HEK293 (cell line): Measurements from ENCODE around the gene SLC66A1.

Experiments
- CTCF ChIA-PET: fragments of 350-600 bp; formaldehyde crosslinking; extraction: SDS; loops from one replicate; lab custom pipeline; 2021; ENCODE audit warnings: antibody characterized with exemption; lab: Yijun Ruan, JAX
- POLR2A ChIA-PET: fragments of 300-600 bp; formaldehyde crosslinking; extraction: SDS; loops from one replicate; lab custom pipeline; 2020; ENCODE audit warnings: antibody characterized with exemption, inconsistent platforms; lab: Yijun Ruan, JAX
- H3K27ac ChIP-seq: fragments of 200-500 bp; sonication (Bioruptor generic); 2 replicates; pipeline ENCODE4 v1.5.1; 2014; ENCODE audit warnings: low read depth, low read length, control low read depth, inconsistent platforms; ENCODE audit errors: extremely low read depth
- H3K36me3 ChIP-seq, 2 experiments: fragments of 200-500 bp in 1 of 2; sonication (Bioruptor generic) in 1 of 2; 1 replicate in 1 of 2; 2 replicates in 1 of 2; pipeline ENCODE4 v1.5.1; 2014 to 2017; ENCODE audit warnings: inconsistent platforms in 2 of 2, low read length in 2 of 2; ENCODE audit not compliant: control insufficient read depth in 2 of 2, insufficient read depth in 1 of 2
- H3K4me1 ChIP-seq: fragments of 200-500 bp; sonication (Bioruptor generic); 2 replicates; pipeline ENCODE4 v1.5.1; 2014; ENCODE audit warnings: mild to moderate bottlenecking, low read length, inconsistent platforms; ENCODE audit not compliant: control insufficient read depth, insufficient read depth
- H3K4me3 ChIP-seq: 2 replicates; pipeline ENCODE4 v1.5.1; 2011; ENCODE audit warnings: low read depth, mild to moderate bottlenecking, control low read depth, low read length, moderate library complexity
- H3K9me3 ChIP-seq: fragments of 200-500 bp; sonication (Bioruptor generic); 2 replicates; pipeline ENCODE4 v1.5.1; 2014; ENCODE audit warnings: low read depth, low read length, inconsistent platforms; ENCODE audit not compliant: control insufficient read depth, insufficient read depth
- EGR2 ChIP-seq: fragments of 450-650 bp; formaldehyde crosslinking; IDR thresholded peaks from 2 replicates; pipeline ENCODE4 v1.5.1; 2016; ENCODE audit warnings: low read depth, missing biosample characterization, missing genetic modification characterization
- GFI1B ChIP-seq: fragments of 450-650 bp; formaldehyde crosslinking; IDR thresholded peaks from 2 replicates; pipeline ENCODE4 v1.5.1; 2016; ENCODE audit warnings: missing biosample characterization, missing genetic modification characterization
- HOXD13 ChIP-seq: sonication (generic); formaldehyde crosslinking; IDR thresholded peaks from 2 replicates; pipeline ENCODE4 v1.8.0; 2022; ENCODE audit warnings: missing genetic modification reagents, borderline replicate concordance
- PATZ1 ChIP-seq: fragments of 450-650 bp; formaldehyde crosslinking; IDR thresholded peaks from 2 replicates; pipeline ENCODE4 v1.5.1; 2016; ENCODE audit warnings: missing biosample characterization, missing genetic modification characterization
- PRDM1 ChIP-seq: fragments of 450-650 bp; formaldehyde crosslinking; IDR thresholded peaks from 2 replicates; pipeline ENCODE4; 2016; ENCODE audit warnings: missing biosample characterization, missing genetic modification characterization
- REST ChIP-seq: fragments of 450-650 bp; formaldehyde crosslinking; IDR thresholded peaks from 2 replicates; pipeline ENCODE4 v1.5.1; 2016; ENCODE audit warnings: missing biosample characterization, missing genetic modification characterization
- TSHZ1 ChIP-seq: fragments of 450-650 bp; formaldehyde crosslinking; IDR thresholded peaks from 2 replicates; pipeline ENCODE4 v1.5.1; 2016; ENCODE audit warnings: missing biosample characterization, missing genetic modification characterization, borderline replicate concordance
- ZFHX2 ChIP-seq: fragments of 450-650 bp; formaldehyde crosslinking; conservative IDR thresholded peaks from 2 replicates; pipeline ENCODE4 v1.5.1; 2016; ENCODE audit warnings: missing biosample characterization, missing genetic modification characterization
- ZFP3 ChIP-seq: fragments of 450-650 bp; formaldehyde crosslinking; IDR thresholded peaks from 2 replicates; pipeline ENCODE4 v1.5.1; 2016; ENCODE audit warnings: low read depth, missing biosample characterization, missing genetic modification characterization
- ZNF146 ChIP-seq: fragments of 450-650 bp; formaldehyde crosslinking; IDR thresholded peaks from 2 replicates; pipeline ENCODE4 v1.5.1; 2016; ENCODE audit warnings: missing biosample characterization, missing genetic modification characterization
- ZNF2 ChIP-seq: fragments of 450-650 bp; formaldehyde crosslinking; IDR thresholded peaks from 2 replicates; pipeline ENCODE4 v1.5.1; 2016; ENCODE audit warnings: missing biosample characterization, missing genetic modification characterization
- ZNF24 ChIP-seq: fragments of 450-650 bp; formaldehyde crosslinking; IDR thresholded peaks from 2 replicates; pipeline ENCODE4 v1.5.1; 2016; ENCODE audit warnings: missing biosample characterization, missing genetic modification characterization
- ZNF248 ChIP-seq: fragments of 450-650 bp; formaldehyde crosslinking; IDR thresholded peaks from 2 replicates; pipeline ENCODE4 v1.5.1; 2017; ENCODE audit warnings: missing biosample characterization, missing genetic modification characterization
- ZNF302 ChIP-seq: fragments of 450-650 bp; formaldehyde crosslinking; IDR thresholded peaks from 2 replicates; pipeline ENCODE4 v1.5.1; 2016; ENCODE audit warnings: missing biosample characterization, missing genetic modification characterization, low read depth
- ZNF391 ChIP-seq: fragments of 450-650 bp; formaldehyde crosslinking; IDR thresholded peaks from 2 replicates; pipeline ENCODE4 v1.5.1; 2016; ENCODE audit warnings: low read depth, missing biosample characterization, missing genetic modification characterization, borderline replicate concordance
- ZNF48 ChIP-seq: fragments of 450-650 bp; formaldehyde crosslinking; IDR thresholded peaks from 2 replicates; pipeline ENCODE4 v1.5.1; 2016; ENCODE audit warnings: missing biosample characterization, missing genetic modification characterization
- ZNF521 ChIP-seq: fragments of 450-650 bp; formaldehyde crosslinking; IDR thresholded peaks from 2 replicates; pipeline ENCODE4 v1.5.1; 2017; ENCODE audit warnings: missing biosample characterization, mild to moderate bottlenecking, missing genetic modification characterization
- ZNF621 ChIP-seq: fragments of 450-650 bp; formaldehyde crosslinking; IDR thresholded peaks from 2 replicates; pipeline ENCODE4 v1.5.1; 2017; ENCODE audit warnings: missing biosample characterization, missing genetic modification characterization
- ZNF623 ChIP-seq: fragments of 450-650 bp; formaldehyde crosslinking; IDR thresholded peaks from 2 replicates; pipeline ENCODE4 v1.5.1; 2016; ENCODE audit warnings: missing biosample characterization, missing genetic modification characterization
- ZNF843 ChIP-seq: fragments of 450-650 bp; formaldehyde crosslinking; IDR thresholded peaks from 2 replicates; pipeline ENCODE4 v1.5.1; 2016; ENCODE audit warnings: missing biosample characterization, missing genetic modification characterization
- ZXDB ChIP-seq: fragments of 450-650 bp; formaldehyde crosslinking; IDR thresholded peaks from 2 replicates; pipeline ENCODE4 v1.5.1; 2016; ENCODE audit warnings: missing biosample characterization, missing genetic modification characterization

SLC66A1 gene

GRCh38 chr1:19319196-19319595 is 7.1 kb downstream of the SLC66A1 start:
- Histone ChIP-seq H3K9me3 (no peaks in the 10 kb centered on the region), H3K36me3 (peaks cover 14 to 90% of the 10 kb centered on the region in 2 experiments; a peak in 2 of 3 replicates), H3K27ac (no peak overlapping the region), H3K4me3 (no peak overlapping the region), H3K4me1 (no peaks in the 10 kb centered on the region)
- TF ChIP-seq ZNF24 = no peak
- no peak for TF ChIP-seq EGR2
- no peak for TF ChIP-seq TSHZ1 (tag by site-specific recombination)
- no peak for TF ChIP-seq ZXDB (tag by site-specific recombination)
- TF ChIP-seq PRDM1 = no peak
- no peak for TF ChIP-seq ZNF521 (tag by site-specific recombination)
- no peak for TF ChIP-seq ZNF48 (tag by site-specific recombination)
- TF ChIP-seq ZFHX2 (tag by site-specific recombination) = no peak
- TF ChIP-seq REST (tag by site-specific recombination) = no peak
- TF ChIP-seq ZNF391 (tag by site-specific recombination) = no peak
- no peak for TF ChIP-seq GFI1B
- TF ChIP-seq ZNF621 (tag by site-specific recombination) = no peak
- no peak for TF ChIP-seq ZNF843 (tag by site-specific recombination)
- TF ChIP-seq ZNF146 (tag by site-specific recombination) = no peak
- TF ChIP-seq HOXD13 (CRISPR knock-in tag) = no peak
- TF ChIP-seq ZNF623 (tag by site-specific recombination) = no peak
- no peak for TF ChIP-seq ZNF248 (tag by site-specific recombination)
- ChIA-PET CTCF (interaction anchor here (0.7 kb wide), 1 partner anchor 26 kb away, joined by 3 read pairs; no protein-coding TSS in a partner anchor), POLR2A (no interaction called here)

- Histone ChIP-seq H3K36me3 (peaks cover 14 to 90% of the 10 kb centered on the region in 2 experiments; a peak in 2 of 3 replicates), H3K27ac (no peak overlapping the region), H3K4me1 (no peaks in the 10 kb centered on the region), H3K4me3 (no peak overlapping the region), H3K9me3 (no peaks in the 10 kb centered on the region)
- POLR2A ChIA-PET = no interaction called here
- CTCF ChIA-PET = interaction anchor here (0.7 to 1.1 kb wide), 2 partner anchors 14 to 261 kb away, joined by 3 to 4 read pairs; no protein-coding TSS in a partner anchor
- no peak for TF ChIP-seq ZFP3 (tag by site-specific recombination)
- no peak for TF ChIP-seq PATZ1 (tag by site-specific recombination)
- TF ChIP-seq ZNF302 = no peak
- no peak for TF ChIP-seq TSHZ1 (tag by site-specific recombination)
- no peak for TF ChIP-seq ZNF2 (tag by site-specific recombination)
Observed at GRCh38 chr1:19321071-19321470, 8.9 kb downstream of the SLC66A1 start.
